Tibial artery (tissue), 4 donors: Measurements from ENCODE around the gene RBM15.

ENCODE experiments used
- DNase-seq, 2 donors: peaks; one replicate each; pipeline ENCODE4 v3.0.0-alpha.2; 2019
- H3K27ac ChIP-seq, 2 donors: fragments of 200-600 bp; sonication (generic) in 1 of 2; 1 replicate in 1 of 2; 2 replicates in 1 of 2; pipeline ENCODE4 v1.5.1; 2018 to 2019; ENCODE audit warnings: mild to moderate bottlenecking in 1 of 2
- H3K27me3 ChIP-seq, 2 donors: fragments of 200-600 bp; sonication (generic) in 1 of 2; one replicate each; pipeline versions ENCODE4 v1.5.1 to v1.6.0; 2016 to 2019
- H3K36me3 ChIP-seq, 3 donors: fragments of 200-600 bp; sonication (generic) in 2 of 3; one replicate each; pipeline ENCODE4 v1.5.1; 2016 to 2019; ENCODE audit warnings: mild to moderate bottlenecking in 2 of 3
- H3K4me1 ChIP-seq, 4 donors: fragments of 200-600 bp; sonication (generic) in 2 of 4; 1 replicate in 3 of 4; 2 replicates in 1 of 4; pipeline ENCODE4 v1.5.1; 2016 to 2019
- H3K4me3 ChIP-seq, 2 donors: fragments of 200-600 bp; sonication (generic) in 1 of 2; 1 replicate in 1 of 2; 2 replicates in 1 of 2; pipeline ENCODE4 v1.5.1; 2018 to 2019; ENCODE audit warnings: mild to moderate bottlenecking in 2 of 2
- H3K9me3 ChIP-seq, 3 donors: fragments of 200-600 bp; sonication (generic) in 1 of 3; one replicate each; pipeline ENCODE4 v1.5.1; 2016 to 2019
- intact Hi-C: fragments of 100-400 bp; cut with DNase I; formaldehyde crosslinking; loops from one replicate; pipeline ENCODE4 v1.15.0; 2023; ENCODE audit warnings: low total_unique reads
- TF ChIP-seq, protein P1 (sequence below), 2 experiments: fragments of 200-600 bp in 1 of 2; fragments of 450-650 bp in 1 of 2; IDR thresholded peaks; one replicate each; pipeline ENCODE4 v1.5.1; 2017 to 2019; ENCODE audit warnings: antibody characterized with exemption in 2 of 2, mild to moderate bottlenecking in 1 of 2, moderate library complexity in 1 of 2

RBM15 gene

DNA sequence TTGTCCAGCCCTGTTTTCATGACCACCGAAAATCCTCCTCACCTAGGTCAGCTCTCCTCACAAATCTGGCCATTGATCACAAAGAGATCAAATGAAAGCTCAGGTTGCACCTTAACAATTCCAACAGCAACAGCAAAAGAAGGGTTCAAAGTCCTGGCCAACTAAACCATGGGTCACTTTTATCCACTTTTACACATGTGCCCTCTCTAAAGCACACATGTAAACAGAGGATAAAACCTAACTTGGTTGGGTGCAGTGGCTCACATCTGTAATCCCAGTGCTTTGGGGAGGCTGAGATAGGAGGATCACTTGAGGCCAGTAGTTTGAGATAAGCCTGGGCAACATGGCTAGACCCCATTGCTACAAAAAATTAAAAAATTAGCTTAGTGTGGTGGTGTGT, 3.9 kb upstream of the RBM15 start:
- Histone ChIP-seq H3K4me1 (peaks cover 0 to 13% (median 8%) of the 10 kb centered on the region in 4 donors), H3K9me3 (no peaks in the 10 kb centered on the region), H3K27me3 (no peaks in the 10 kb centered on the region), H3K36me3 (no peaks in the 10 kb centered on the region), H3K27ac (no peak overlapping the region), H3K4me3 (no peak overlapping the region)
- DNase-seq = no peak
- TF ChIP-seq, protein P1, sequence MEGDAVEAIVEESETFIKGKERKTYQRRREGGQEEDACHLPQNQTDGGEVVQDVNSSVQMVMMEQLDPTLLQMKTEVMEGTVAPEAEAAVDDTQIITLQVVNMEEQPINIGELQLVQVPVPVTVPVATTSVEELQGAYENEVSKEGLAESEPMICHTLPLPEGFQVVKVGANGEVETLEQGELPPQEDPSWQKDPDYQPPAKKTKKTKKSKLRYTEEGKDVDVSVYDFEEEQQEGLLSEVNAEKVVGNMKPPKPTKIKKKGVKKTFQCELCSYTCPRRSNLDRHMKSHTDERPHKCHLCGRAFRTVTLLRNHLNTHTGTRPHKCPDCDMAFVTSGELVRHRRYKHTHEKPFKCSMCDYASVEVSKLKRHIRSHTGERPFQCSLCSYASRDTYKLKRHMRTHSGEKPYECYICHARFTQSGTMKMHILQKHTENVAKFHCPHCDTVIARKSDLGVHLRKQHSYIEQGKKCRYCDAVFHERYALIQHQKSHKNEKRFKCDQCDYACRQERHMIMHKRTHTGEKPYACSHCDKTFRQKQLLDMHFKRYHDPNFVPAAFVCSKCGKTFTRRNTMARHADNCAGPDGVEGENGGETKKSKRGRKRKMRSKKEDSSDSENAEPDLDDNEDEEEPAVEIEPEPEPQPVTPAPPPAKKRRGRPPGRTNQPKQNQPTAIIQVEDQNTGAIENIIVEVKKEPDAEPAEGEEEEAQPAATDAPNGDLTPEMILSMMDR (IDR thresholded peaks at IDR 0.05) = no peak
- intact Hi-C loops = loop anchor here (5.0 kb wide), 1 partner anchor 57 kb away; the partner anchor contains the start of gene SLC16A4

DNA sequence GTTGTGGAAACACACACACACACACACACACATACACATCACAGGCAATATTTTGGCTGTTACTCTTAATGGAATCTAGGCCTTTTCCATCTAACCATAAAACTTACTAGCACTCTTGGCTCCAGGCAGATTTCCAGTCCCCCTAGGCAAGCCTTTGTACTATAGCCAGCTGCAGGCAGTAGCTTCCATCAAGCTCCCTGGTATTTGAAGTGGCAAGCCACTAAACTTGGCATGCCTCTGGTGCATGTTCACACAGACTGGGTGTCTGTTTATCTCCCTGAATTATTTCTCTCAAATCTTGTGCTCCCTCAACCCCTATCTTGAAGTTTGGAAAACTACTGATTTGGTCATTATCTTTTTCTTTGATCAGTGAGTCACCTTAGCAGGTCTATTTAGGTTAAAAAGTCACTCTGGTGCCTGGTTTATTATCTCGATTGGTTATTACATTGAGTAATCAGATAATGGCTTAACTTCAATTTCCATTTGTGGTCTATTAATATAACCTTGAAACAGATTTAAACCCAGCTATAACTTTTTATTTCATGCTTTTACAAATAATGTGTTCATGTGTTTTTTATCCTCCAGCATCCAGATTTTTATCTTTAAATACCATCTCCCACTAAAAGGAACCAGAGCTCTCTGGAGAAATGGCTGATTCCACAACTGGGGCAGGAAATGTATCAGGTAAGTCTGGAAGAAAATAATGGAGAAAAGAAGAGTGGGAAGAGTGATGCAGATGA, 2.7 kb upstream of the RBM15 start:
- no peaks in the 10 kb centered on the region for H3K9me3 ChIP-seq
- peak overlapping the region in 1 of 2 donors; percentile 92 for H3K27ac ChIP-seq
- peaks cover 0 to 25% (median 20%) of the 10 kb centered on the region in 4 donors for H3K4me1 ChIP-seq
- intact Hi-C loops = loop anchor here (5.0 kb wide), 1 partner anchor 56 kb away; the partner anchor contains the start of gene SLC16A4
- DNase-seq = no peak
- H3K27me3 ChIP-seq = no peaks in the 10 kb centered on the region
- H3K4me3 ChIP-seq = no peak overlapping the region
- peaks cover 7 to 9% (median 8%) of the 10 kb centered on the region in 3 donors for H3K36me3 ChIP-seq
- TF ChIP-seq, protein P1 (IDR thresholded peaks at IDR 0.05) = no peak

DNA sequence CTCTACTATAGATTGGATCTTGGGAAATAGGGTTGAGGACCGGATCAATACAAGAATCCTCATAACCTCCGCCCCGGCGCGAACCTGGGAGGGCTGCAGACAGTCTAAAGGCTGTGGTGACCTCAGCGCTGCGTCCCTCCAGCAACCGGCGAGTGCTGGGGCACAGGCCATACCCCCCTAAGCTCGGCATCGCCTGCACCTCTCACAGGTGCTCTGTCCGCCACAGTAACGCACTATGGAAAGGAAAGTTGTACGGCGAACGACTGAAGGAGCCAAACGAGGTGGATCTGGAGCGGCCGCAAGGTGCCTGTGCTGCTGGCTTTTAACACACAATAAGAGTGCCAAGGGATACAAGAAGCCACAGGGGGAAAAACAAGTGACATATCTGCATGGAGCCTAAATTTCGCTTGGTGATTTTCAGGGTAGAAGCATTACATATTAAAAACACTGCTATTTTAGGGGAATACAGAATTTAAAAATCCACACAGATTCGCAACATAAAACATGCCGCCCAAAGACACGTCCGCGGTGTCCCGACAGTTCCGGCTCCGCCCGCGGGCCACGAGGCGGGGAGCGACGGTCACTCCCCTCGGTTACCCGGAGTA, 1.4 kb upstream of the RBM15 start:
- H3K27ac ChIP-seq = peak overlapping the region; percentile 92 to 97
- TF ChIP-seq, protein P1 (IDR thresholded peaks at IDR 0.05) = no peak
- H3K27me3 ChIP-seq = no peaks in the 10 kb centered on the region
- peak overlapping the region; percentile 61 to 94 for H3K4me3 ChIP-seq
- intact Hi-C loops = loop anchor here (5.0 kb wide), 1 partner anchor 54 kb away; the partner anchor contains the start of gene SLC16A4
- peaks cover 0 to 38% (median 33%) of the 10 kb centered on the region in 4 donors for H3K4me1 ChIP-seq
- no peaks in the 10 kb centered on the region for H3K9me3 ChIP-seq
- peak; percentile 36 to 73 for DNase-seq
- H3K36me3 ChIP-seq = peaks cover 13 to 23% (median 14%) of the 10 kb centered on the region in 3 donors

DNA sequence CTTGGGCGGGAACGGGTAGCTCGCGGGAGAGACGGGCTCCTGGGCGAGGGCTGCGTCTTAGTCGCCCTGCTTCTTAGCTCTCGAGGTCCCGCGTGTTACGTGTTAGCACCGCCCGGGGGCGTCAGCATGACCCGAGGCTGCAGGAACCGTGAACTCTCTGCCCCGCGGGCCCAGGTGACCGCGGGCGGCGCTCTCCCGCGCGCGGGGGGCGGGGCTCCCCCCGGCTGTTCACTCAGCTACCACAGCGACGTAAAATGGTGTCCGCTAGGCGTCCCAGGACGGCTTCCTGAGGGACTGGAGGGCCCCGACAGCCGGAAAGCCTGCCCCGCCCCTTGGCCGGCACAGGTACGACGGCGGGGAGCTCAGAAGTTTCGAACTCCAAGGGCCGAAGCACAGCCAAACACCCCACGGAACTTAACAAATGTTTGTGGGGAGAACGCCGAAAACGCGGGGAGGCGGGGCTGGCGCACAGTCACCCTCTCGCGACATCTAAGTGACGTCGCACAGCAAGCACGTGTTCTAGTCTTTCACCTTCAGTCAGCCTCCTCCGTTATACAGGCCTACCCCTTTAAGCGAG, 780 bp upstream of the RBM15 start:
- DNase-seq = peak in 1 of 2 donors; percentile 87
- H3K27me3 ChIP-seq = no peaks in the 10 kb centered on the region
- intact Hi-C loops = loop anchor here (5.0 kb wide), 1 partner anchor 54 kb away; the partner anchor contains the start of gene SLC16A4

More for the DNA sequence above, 780 bp upstream of the RBM15 start:
- TF ChIP-seq, protein P1 (IDR thresholded peaks at IDR 0.05) = peak; percentile 54 to 78
- peak overlapping the region; percentile 92 to 97 for H3K27ac ChIP-seq
- H3K9me3 ChIP-seq = no peaks in the 10 kb centered on the region
- peaks cover 14 to 26% (median 14%) of the 10 kb centered on the region in 3 donors for H3K36me3 ChIP-seq
- peak overlapping the region; percentile 61 to 94 for H3K4me3 ChIP-seq
- peaks cover 0 to 43% (median 34%) of the 10 kb centered on the region in 4 donors for H3K4me1 ChIP-seq
